ENCODE measurements around the gene SLC6A15. TPM values are rescaled to one million over a fixed set of nuclear protein-coding genes. Genes with fewer than 3 reads are reported as not detected.

Gene SLC6A15
- total RNA-seq, 2 donors from 2014 or later: 0.45 TPM; not detected in 1

- intact Hi-C loops (cut with DNase I): no loop called here
These were observed 1.9 kb downstream of the SLC6A15 start for GRCh38 chr12:84910549-84911241.

DNA sequence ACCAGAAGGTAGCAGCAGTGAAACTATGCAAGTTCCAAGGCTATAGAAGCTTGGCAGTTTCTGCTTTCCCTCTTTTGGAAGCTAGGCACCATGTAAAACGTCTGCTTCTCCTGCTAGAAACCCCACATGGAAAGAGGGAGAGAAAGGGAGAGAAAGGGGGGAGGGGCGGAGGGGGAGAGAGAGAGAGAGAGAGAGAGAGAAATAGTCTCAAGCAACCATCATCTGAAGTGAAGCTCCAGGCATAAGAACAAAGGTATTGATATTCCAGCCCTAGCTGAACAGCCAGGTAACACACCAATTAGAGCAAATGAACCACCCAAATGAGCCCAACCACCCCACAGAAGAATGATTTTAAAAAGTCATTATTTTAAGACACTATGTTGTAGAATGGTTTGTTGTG is 8.5 kb downstream of the SLC6A15 start:
- no peak for DNase-seq (ENCODE audit: low spot score)
- Histone ChIP-seq H3K36me3 (no peaks in the 10 kb centered on the region), H3K27me3 (replicated peaks; ENCODE audit: insufficient read depth) (no peaks in the 10 kb centered on the region), H3K27ac (no peak overlapping the region), H3K9me3 (no peaks in the 10 kb centered on the region), H3K4me3 (no peak overlapping the region), H3K4me1 (replicated peaks) (no peaks in the 10 kb centered on the region)
- 34% methylated on average over 2 of the region's 2 CpGs for WGBS
- intact Hi-C loops (cut with DNase I): no loop called here
- TF ChIP-seq POLR2A (IDR thresholded peaks at IDR 0.05) (no peak), POLR2AphosphoS5 (IDR thresholded peaks at IDR 0.05) (no peak), CTCF (IDR thresholded peaks at IDR 0.05) (no peak)

More at GRCh38 chr12:84910549-84911241, 1.9 kb downstream of the SLC6A15 start:
- H3K4me3 ChIP-seq: peak overlapping the region in 1 of 2 donors; percentile 9
- 13% methylated on average over 21 of the region's 21 CpGs for WGBS
- H3K4me1 ChIP-seq (replicated peaks): no peaks in the 10 kb centered on the region
- no peak for DNase-seq (ENCODE audit: low spot score)
- no peaks in the 10 kb centered on the region for H3K36me3 ChIP-seq
- TF ChIP-seq POLR2A (IDR thresholded peaks at IDR 0.05) (no peak), POLR2AphosphoS5 (IDR thresholded peaks at IDR 0.05) (no peak), CTCF (IDR thresholded peaks at IDR 0.05) (no peak)
- peaks cover 4% of the 10 kb centered on the region for H3K27me3 ChIP-seq (replicated peaks; ENCODE audit: insufficient read depth)
- H3K27ac ChIP-seq: no peak overlapping the region
- no peaks in the 10 kb centered on the region for H3K9me3 ChIP-seq

DNA sequence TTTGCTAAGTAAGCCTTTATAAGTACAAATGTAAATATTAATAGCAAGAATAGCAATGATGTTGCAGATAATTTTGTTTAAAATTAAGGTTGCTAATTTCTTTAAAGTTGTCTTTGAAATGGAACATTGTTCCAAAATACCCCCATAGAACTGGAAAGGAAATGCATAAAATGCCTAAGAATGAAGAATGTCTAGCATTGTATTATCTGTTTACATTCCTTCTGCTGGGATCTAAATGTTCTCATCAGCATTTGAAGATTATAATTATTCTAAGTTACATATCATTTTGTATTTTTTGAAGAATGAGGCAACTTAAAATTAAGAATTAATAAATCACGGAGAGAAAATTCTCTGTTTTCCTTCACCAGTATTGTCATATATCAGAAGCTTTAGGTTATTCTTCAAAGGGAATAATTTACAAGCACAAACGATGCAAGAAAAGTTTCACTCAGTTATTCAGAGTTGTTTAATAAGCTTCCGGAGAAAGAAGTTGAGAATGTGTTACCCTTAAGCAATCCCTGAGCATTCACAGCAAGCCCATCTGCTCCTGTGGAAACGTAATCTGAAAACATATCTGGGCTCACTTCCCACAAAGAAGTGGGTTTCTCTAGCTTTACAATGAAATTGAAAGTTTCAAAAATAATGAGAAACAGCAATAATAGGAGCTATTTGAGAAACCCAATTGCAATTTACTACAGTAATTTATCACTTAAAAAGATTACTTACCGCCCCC is 21.3 kb downstream of the SLC6A15 start:
- no peak for TF ChIP-seq POLR2AphosphoS5 (IDR thresholded peaks at IDR 0.05)
- TF ChIP-seq CTCF (IDR thresholded peaks at IDR 0.05): no peak
- TF ChIP-seq POLR2A (IDR thresholded peaks at IDR 0.05): no peak
- Histone ChIP-seq H3K27ac (no peak overlapping the region), H3K4me1 (replicated peaks) (no peaks in the 10 kb centered on the region), H3K27me3 (replicated peaks; ENCODE audit: insufficient read depth) (no peaks in the 10 kb centered on the region), H3K9me3 (no peaks in the 10 kb centered on the region), H3K36me3 (no peaks in the 10 kb centered on the region), H3K4me3 (no peak overlapping the region)
- no peak for DNase-seq (ENCODE audit: low spot score)
- intact Hi-C loops (cut with DNase I): no loop called here
- 62% methylated on average over 5 of the region's 5 CpGs for WGBS

- 62% methylated on average over 2 of the region's 2 CpGs for WGBS
- Histone ChIP-seq H3K4me1 (replicated peaks) (no peaks in the 10 kb centered on the region), H3K9me3 (no peaks in the 10 kb centered on the region), H3K4me3 (no peak overlapping the region), H3K36me3 (no peaks in the 10 kb centered on the region), H3K27ac (no peak overlapping the region), H3K27me3 (replicated peaks; ENCODE audit: insufficient read depth) (no peaks in the 10 kb centered on the region)
- no peak for DNase-seq (ENCODE audit: low spot score)
- intact Hi-C loops (cut with DNase I): no loop called here
- TF ChIP-seq POLR2AphosphoS5 (IDR thresholded peaks at IDR 0.05) (no peak), POLR2A (IDR thresholded peaks at IDR 0.05) (no peak), CTCF (IDR thresholded peaks at IDR 0.05) (no peak)
These were observed 22.8 kb downstream of the SLC6A15 start for GRCh38 chr12:84889818-84890217.
